Measurements from ENCODE around the gene SH3GLB2. TPM values are rescaled to one million over a fixed set of nuclear protein-coding genes. Genes with fewer than 3 reads are reported as not detected.

The SH3GLB2 gene
- total RNA-seq, 4 donors from 2014 or later: 35.1 to 126 (median 81.8) TPM

- Histone ChIP-seq H3K4me1 (no peaks in the 10 kb centered on the region), H3K9me3 (no peaks in the 10 kb centered on the region), H3K4me3 (no peak overlapping the region), H3K27ac (no peak overlapping the region), H3K36me3 (no peaks in the 10 kb centered on the region), H3K27me3 (no peaks in the 10 kb centered on the region)
- intact Hi-C loops (cut with DNase I; ENCODE audit: low total_unique reads): no loop called here
- DNase-seq: no peak
- TF ChIP-seq, protein P1, sequence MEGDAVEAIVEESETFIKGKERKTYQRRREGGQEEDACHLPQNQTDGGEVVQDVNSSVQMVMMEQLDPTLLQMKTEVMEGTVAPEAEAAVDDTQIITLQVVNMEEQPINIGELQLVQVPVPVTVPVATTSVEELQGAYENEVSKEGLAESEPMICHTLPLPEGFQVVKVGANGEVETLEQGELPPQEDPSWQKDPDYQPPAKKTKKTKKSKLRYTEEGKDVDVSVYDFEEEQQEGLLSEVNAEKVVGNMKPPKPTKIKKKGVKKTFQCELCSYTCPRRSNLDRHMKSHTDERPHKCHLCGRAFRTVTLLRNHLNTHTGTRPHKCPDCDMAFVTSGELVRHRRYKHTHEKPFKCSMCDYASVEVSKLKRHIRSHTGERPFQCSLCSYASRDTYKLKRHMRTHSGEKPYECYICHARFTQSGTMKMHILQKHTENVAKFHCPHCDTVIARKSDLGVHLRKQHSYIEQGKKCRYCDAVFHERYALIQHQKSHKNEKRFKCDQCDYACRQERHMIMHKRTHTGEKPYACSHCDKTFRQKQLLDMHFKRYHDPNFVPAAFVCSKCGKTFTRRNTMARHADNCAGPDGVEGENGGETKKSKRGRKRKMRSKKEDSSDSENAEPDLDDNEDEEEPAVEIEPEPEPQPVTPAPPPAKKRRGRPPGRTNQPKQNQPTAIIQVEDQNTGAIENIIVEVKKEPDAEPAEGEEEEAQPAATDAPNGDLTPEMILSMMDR (IDR thresholded peaks at IDR 0.05): no peak
- no peak for TF ChIP-seq POLR2A (IDR thresholded peaks at IDR 0.05)
These were observed 45.3 kb upstream of the SH3GLB2 start for GRCh38 chr9:129073404-129073803.

DNA sequence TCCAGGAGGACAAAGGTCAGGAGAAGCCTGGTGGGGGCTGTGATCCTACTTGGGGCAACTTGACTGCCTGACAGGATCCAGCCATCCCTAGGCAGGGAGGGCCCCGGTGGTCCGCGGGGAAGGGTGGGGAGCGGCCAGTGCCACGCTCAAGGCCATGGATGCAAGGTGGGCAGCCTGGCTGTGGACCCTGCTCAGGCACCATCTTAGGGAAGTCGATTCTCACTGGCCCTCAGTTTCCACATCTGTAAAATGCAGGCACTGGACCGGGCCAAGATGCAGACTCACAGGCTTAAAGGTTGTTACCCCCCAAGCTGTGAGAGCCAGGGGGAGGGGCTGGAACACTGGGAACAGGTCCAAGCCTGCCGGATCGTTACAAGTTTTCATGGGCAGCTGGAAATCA is 44.0 kb upstream of the SH3GLB2 start:
- Histone ChIP-seq H3K36me3 (no peaks in the 10 kb centered on the region), H3K4me1 (no peaks in the 10 kb centered on the region), H3K9me3 (no peaks in the 10 kb centered on the region), H3K27me3 (no peaks in the 10 kb centered on the region), H3K27ac (no peak overlapping the region), H3K4me3 (no peak overlapping the region)
- intact Hi-C loops (cut with DNase I; ENCODE audit: low total_unique reads): no loop called here
- no peak for DNase-seq
- TF ChIP-seq, protein P1 (IDR thresholded peaks at IDR 0.05): no peak
- no peak for TF ChIP-seq POLR2A (IDR thresholded peaks at IDR 0.05)

GRCh38 chr9:129071526-129072126 is 43.5 kb upstream of the SH3GLB2 start:
- no peak overlapping the region for H3K27ac ChIP-seq
- intact Hi-C loops (cut with DNase I; ENCODE audit: low total_unique reads): no loop called here
- DNase-seq: no peak
- H3K27me3 ChIP-seq: no peaks in the 10 kb centered on the region
- TF ChIP-seq, protein P1 (IDR thresholded peaks at IDR 0.05): no peak
- TF ChIP-seq POLR2A (IDR thresholded peaks at IDR 0.05): no peak
- no peaks in the 10 kb centered on the region for H3K4me1 ChIP-seq
- no peaks in the 10 kb centered on the region for H3K36me3 ChIP-seq
- no peaks in the 10 kb centered on the region for H3K9me3 ChIP-seq
- H3K4me3 ChIP-seq: no peak overlapping the region

DNA sequence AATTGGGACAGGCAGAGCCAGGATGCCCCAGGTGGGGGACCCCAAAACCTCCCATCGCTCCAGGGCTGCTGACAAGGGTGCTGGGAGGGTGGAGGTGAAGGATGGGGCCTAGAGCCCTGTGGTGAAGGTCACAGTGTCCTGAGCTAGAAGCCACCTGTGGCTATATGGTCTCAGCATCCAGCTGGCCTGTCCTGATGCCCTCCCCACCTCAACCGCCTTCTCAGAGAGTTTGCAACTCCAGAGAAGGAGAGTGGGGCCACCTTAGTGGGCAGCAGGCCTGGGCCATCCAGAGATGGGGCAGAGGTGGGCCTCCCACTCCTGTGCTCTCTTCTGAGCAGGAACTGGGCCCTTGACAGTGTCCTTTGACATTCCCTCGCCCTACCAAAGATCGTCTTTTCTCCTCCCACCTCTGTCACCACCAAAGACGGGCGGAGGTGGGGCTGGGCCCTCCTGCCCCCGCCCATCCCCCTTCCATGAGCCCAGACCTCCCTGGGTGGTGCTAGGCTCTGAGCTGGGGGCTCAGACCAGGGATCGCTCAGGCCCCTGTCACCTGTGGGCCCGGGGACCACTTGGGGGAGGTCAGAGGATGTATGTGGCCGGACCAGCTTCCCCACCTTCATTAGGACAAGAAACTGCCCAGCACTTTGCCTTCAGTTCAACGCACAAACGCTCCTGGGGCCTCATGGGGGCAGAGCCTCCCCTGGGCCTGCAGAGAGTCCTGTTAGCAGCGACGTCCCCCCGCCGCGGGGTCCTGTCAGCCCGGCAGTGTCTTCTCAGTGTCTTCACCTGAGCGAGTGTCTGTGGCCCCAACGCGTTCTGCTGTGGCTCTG is 42.8 kb upstream of the SH3GLB2 start:
- intact Hi-C loops (cut with DNase I; ENCODE audit: low total_unique reads): no loop called here
- no peaks in the 10 kb centered on the region for H3K36me3 ChIP-seq
- DNase-seq: no peak

More for the DNA sequence above, 42.8 kb upstream of the SH3GLB2 start:
- Histone ChIP-seq H3K9me3 (no peaks in the 10 kb centered on the region), H3K4me3 (no peak overlapping the region), H3K4me1 (no peaks in the 10 kb centered on the region), H3K27ac (no peak overlapping the region), H3K27me3 (no peaks in the 10 kb centered on the region)
- TF ChIP-seq POLR2A (IDR thresholded peaks at IDR 0.05): no peak
- TF ChIP-seq, protein P1 (IDR thresholded peaks at IDR 0.05): no peak
